H1 (cell line): ENCODE measurements around the gene S100A16. TPM values are rescaled to one million over a fixed set of nuclear protein-coding genes. Genes with fewer than 3 reads are reported as not detected.

ENCODE experiments used
- CTCF ChIA-PET: fragments of 300-600 bp; sonication (Branson Sonifier 250); formaldehyde crosslinking; loops from one replicate; lab custom pipeline; 2021; ENCODE audit not compliant: partially characterized antibody; lab: Charles Lee
- POLR2A ChIA-PET: fragments of 300-600 bp; sonication (Branson Sonifier 250); formaldehyde crosslinking; loops from one replicate; lab custom pipeline; 2021; ENCODE audit warnings: inconsistent platforms; ENCODE audit not compliant: partially characterized antibody; lab: Charles Lee
- DNase-seq, 2 experiments: peaks; one replicate each; pipeline versions ENCODE4 v3.0.0 to v3.0.0-alpha.2; 2010 to 2022; ENCODE audit warnings: low spot score in 2 of 2, low read depth in 1 of 2, mixed read lengths in 1 of 2
- FAIRE-seq: peaks from 2 replicates; lab custom pipeline; 2011; peaks lifted over from hg19 to GRCh38; lab: Jason Lieb, UNC
- H2AFZ ChIP-seq: 2 replicates; pipeline ENCODE4 v1.8.1; 2012; ENCODE audit warnings: low read length, inconsistent platforms
- H2AK5ac ChIP-seq: 2 replicates; pipeline ENCODE4 v1.6.1; 2013; ENCODE audit warnings: low read depth, low read length
- H2BK120ac ChIP-seq: replicated peaks from 2 replicates; pipeline ENCODE3; 2013; ENCODE audit warnings: low read depth, low read length, inconsistent platforms
- H2BK12ac ChIP-seq: 2 replicates; pipeline ENCODE4 v1.6.1; 2013; ENCODE audit warnings: low read depth, low read length
- H2BK15ac ChIP-seq: 2 replicates; pipeline ENCODE4 v1.6.1; 2013; ENCODE audit warnings: low read length
- H2BK20ac ChIP-seq: 2 replicates; pipeline ENCODE4 v1.6.1; 2013; ENCODE audit warnings: low read length
- H2BK5ac ChIP-seq: 2 replicates; pipeline ENCODE4 v1.6.1; 2013; ENCODE audit warnings: low read depth, low read length
- H3K14ac ChIP-seq: 2 replicates; pipeline ENCODE4 v1.6.1; 2013; ENCODE audit warnings: inconsistent platforms; ENCODE audit not compliant: insufficient read length
- H3K18ac ChIP-seq: 2 replicates; pipeline ENCODE4 v1.6.1; 2013; ENCODE audit warnings: low read length; ENCODE audit errors: extremely low read depth
- H3K23ac ChIP-seq: 2 replicates; pipeline ENCODE4 v1.6.1; 2013; ENCODE audit warnings: inconsistent platforms; ENCODE audit not compliant: insufficient read length
- H3K23me2 ChIP-seq: 2 replicates; pipeline ENCODE4 v1.6.1; 2013; ENCODE audit warnings: low read depth, low read length
- H3K27ac ChIP-seq: 2 replicates; pipeline ENCODE4 v1.6.1; 2011; ENCODE audit warnings: low read depth, low read length, inconsistent platforms
- H3K27me3 ChIP-seq, 4 experiments: replicated peaks in 1 of 4; 1 replicate in 1 of 4; 2 replicates in 3 of 4; pipeline versions ENCODE4 v1.6.1 to v1.8.1; 2011 to 2013; ENCODE audit warnings: low read length in 3 of 4, mild to moderate bottlenecking in 3 of 4, inconsistent platforms in 2 of 4, mixed read lengths in 2 of 4, moderate library complexity in 1 of 4; ENCODE audit not compliant: control insufficient read depth in 3 of 4, insufficient read depth in 3 of 4; ENCODE audit errors: extremely low read depth in 1 of 4
- H3K36me3 ChIP-seq, 4 experiments: 2 replicates each; pipeline versions ENCODE4 v1.6.1 to v1.8.1; 2011 to 2013; ENCODE audit warnings: mild to moderate bottlenecking in 4 of 4, low read length in 3 of 4, moderate library complexity in 2 of 4, control low read depth in 1 of 4, inconsistent platforms in 1 of 4; ENCODE audit not compliant: insufficient read depth in 4 of 4, control insufficient read depth in 2 of 4
- H3K4ac ChIP-seq: replicated peaks from 2 replicates; pipeline ENCODE3; 2013; ENCODE audit warnings: low read length, low read depth, mixed read lengths, inconsistent platforms; ENCODE audit not compliant: insufficient read length
- H3K4me1 ChIP-seq, 4 experiments: replicated peaks in 1 of 4; 1 replicate in 1 of 4; 2 replicates in 3 of 4; pipeline versions ENCODE4 v1.6.1 to v1.8.1; 2011 to 2013; ENCODE audit warnings: low read length in 3 of 4, inconsistent platforms in 2 of 4, mixed read lengths in 1 of 4; ENCODE audit not compliant: insufficient read depth in 4 of 4, control insufficient read depth in 3 of 4
- H3K4me2 ChIP-seq, 2 experiments: 2 replicates each; pipeline versions ENCODE4 v1.6.1 to v1.8.1; 2011 to 2013; ENCODE audit warnings: low read depth in 2 of 2, low read length in 2 of 2, control low read depth in 1 of 2, inconsistent platforms in 1 of 2, mild to moderate bottlenecking in 1 of 2; ENCODE audit not compliant: insufficient read depth in 1 of 2
- H3K4me3 ChIP-seq, 4 experiments: fragments of 200-600, 300-600 bp in 1 of 4; sonication (generic), shearing (Covaris generic), sonication (Bioruptor Twin) in 1 of 4; 2 replicates each; pipeline versions ENCODE4 v1.5.1 to v1.8.1; 2011 to 2016; ENCODE audit warnings: low read length in 4 of 4, low read depth in 3 of 4, control low read depth in 2 of 4, inconsistent platforms in 2 of 4, mild to moderate bottlenecking in 2 of 4, mixed read lengths in 1 of 4, moderate library complexity in 1 of 4; ENCODE audit not compliant: insufficient read depth in 2 of 4; ENCODE audit errors: extremely low read depth in 1 of 4
- H3K56ac ChIP-seq: replicated peaks from 2 replicates; pipeline ENCODE3; 2013; ENCODE audit warnings: low read depth, mild to moderate bottlenecking, mixed read lengths, low read length, inconsistent platforms; ENCODE audit not compliant: insufficient read length
- H3K79me1 ChIP-seq: 2 replicates; pipeline ENCODE4 v1.6.1; 2013; ENCODE audit warnings: low read depth, low read length, control low read depth
- H3K79me2 ChIP-seq, 2 experiments: 2 replicates each; pipeline versions ENCODE4 v1.6.1 to v1.8.1; 2012 to 2013; ENCODE audit warnings: low read length in 2 of 2, mild to moderate bottlenecking in 2 of 2, inconsistent platforms in 1 of 2; ENCODE audit not compliant: insufficient read depth in 2 of 2, control insufficient read depth in 1 of 2
- H3K9ac ChIP-seq, 4 experiments: replicated peaks in 1 of 4; 1 replicate in 1 of 4; 2 replicates in 3 of 4; pipeline versions ENCODE4 v1.6.1 to v1.8.1; 2011 to 2013; ENCODE audit warnings: low read depth in 3 of 4, low read length in 3 of 4, control low read depth in 2 of 4, mild to moderate bottlenecking in 2 of 4, moderate library complexity in 2 of 4, inconsistent platforms in 1 of 4; ENCODE audit errors: extremely low read depth in 1 of 4
- H3K9me3 ChIP-seq, 2 experiments: 2 replicates each; pipeline versions ENCODE4 v1.6.1 to v1.8.1; 2012 to 2013; ENCODE audit warnings: mild to moderate bottlenecking in 2 of 2, moderate library complexity in 2 of 2, control low read depth in 1 of 2, inconsistent platforms in 1 of 2, low read depth in 1 of 2, low read length in 1 of 2, mixed read lengths in 1 of 2; ENCODE audit not compliant: insufficient read depth in 2 of 2
- H4K20me1 ChIP-seq, 2 experiments: replicated peaks in 1 of 2; 2 replicates each; pipeline versions ENCODE3 to v1.8.1; 2011 to 2013; ENCODE audit warnings: inconsistent platforms in 2 of 2, low read length in 2 of 2, mild to moderate bottlenecking in 1 of 2; ENCODE audit not compliant: insufficient read depth in 2 of 2, control insufficient read depth in 1 of 2
- H4K5ac ChIP-seq: 2 replicates; pipeline ENCODE4 v1.6.1; 2013; ENCODE audit warnings: low read length, low read depth, mixed read lengths, inconsistent platforms; ENCODE audit not compliant: insufficient read length
- H4K8ac ChIP-seq: 2 replicates; pipeline ENCODE4 v1.8.0; 2013; ENCODE audit warnings: mild to moderate bottlenecking, moderate library complexity, low read length, inconsistent platforms; ENCODE audit not compliant: insufficient read depth; ENCODE audit errors: extremely low read depth
- H4K91ac ChIP-seq: replicated peaks from 2 replicates; pipeline ENCODE3; 2013; ENCODE audit warnings: low read length, mixed read lengths, inconsistent platforms; ENCODE audit not compliant: insufficient read length
- JUN ChIP-seq: IDR thresholded peaks from 2 replicates; pipeline ENCODE4 v1.6.1; 2011; ENCODE audit warnings: low read depth, mild to moderate bottlenecking, improper control_type of control experiment, low read length
- WGBS, 2 experiments: shearing (Covaris generic) in 1 of 2; methylation state at CpG; one replicate each; pipeline versions ENCODE4 v1.1.6 to v1.1.7; 2013 to 2015; ENCODE audit warnings: low lambda C conversion rate in 2 of 2, mixed read lengths in 2 of 2, inconsistent platforms in 1 of 2, low coverage in 1 of 2, missing lambda C conversion rate in 1 of 2; ENCODE audit not compliant: insufficient replicate concordance in 2 of 2, insufficient coverage in 1 of 2, insufficient read length in 1 of 2; ENCODE audit errors: extremely low coverage in 1 of 2, missing lambda C conversion rate in 1 of 2; 5-methylcytosine and 5-hydroxymethylcytosine counted together
- polyA plus RNA-seq, 7 experiments: library from polyadenylated mRNA; depleted of rRNA in 3 of 7; stranded (reverse) in 5 of 7; unstranded in 2 of 7; fragments of >200 nt in 5 of 7; fragments of 200-250 nt in 2 of 7; gene quantifications; 1 replicate in 5 of 7; 2 replicates in 1 of 7; 4 replicates in 1 of 7; pipeline versions ENCODE4 v1.2.1 to v1.2.3, GENCODE V29; 2011 to 2013; ENCODE audit warnings: missing spikeins in 2 of 7, mixed read lengths in 2 of 7
- total RNA-seq: library from RNA; stranded (reverse); fragmentation: NEBNext Ultra II Directional; extraction: Animal tissue kit (Norgen Biotek cat#: 25700); gene quantifications from 2 replicates; pipeline ENCODE4 v1.2.1, GENCODE V29; 2021

The S100A16 gene
- total and polyA plus RNA-seq, 2 of the 8 experiments (the other 6 are each of a cell fraction or from before 2014, with no cell fraction given), result 14.9 to 61.4 TPM

DNA sequence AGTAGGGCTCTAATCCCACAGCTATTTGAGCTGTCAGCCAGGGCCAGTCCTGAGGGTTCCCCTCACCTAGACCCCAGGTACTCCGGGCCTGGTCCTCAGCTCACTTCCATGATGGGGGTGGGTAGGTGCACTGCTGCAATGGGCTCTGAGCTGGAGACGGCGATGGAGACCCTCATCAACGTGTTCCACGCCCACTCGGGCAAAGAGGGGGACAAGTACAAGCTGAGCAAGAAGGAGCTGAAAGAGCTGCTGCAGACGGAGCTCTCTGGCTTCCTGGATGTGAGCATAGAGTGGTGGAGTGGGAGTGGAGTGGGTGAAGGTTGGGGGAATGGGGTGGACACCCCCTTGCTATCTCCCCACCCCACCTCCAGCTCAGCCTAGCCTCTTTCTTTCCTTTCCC is 17.4 kb upstream of the S100A16 start:
- H3K14ac ChIP-seq, result no peak overlapping the region
- no peak overlapping the region for H3K4ac ChIP-seq
- DNase-seq (no peak), FAIRE-seq (no peak)
- no peak overlapping the region for H3K27ac ChIP-seq
- no peak overlapping the region for H3K18ac ChIP-seq
- peaks cover 0 to 10% of the 10 kb centered on the region in 2 experiments; a peak in 3 of 4 replicates for H3K79me2 ChIP-seq
- no peak overlapping the region for H2BK12ac ChIP-seq
- WGBS, 2 experiments, result 83% methylated on average over 7 of the region's 7 CpGs; no CpG with 5 or more reads in 1 of the 2 experiments
- H4K20me1 ChIP-seq, result no peaks in the 10 kb centered on the region
- POLR2A ChIA-PET, result interaction anchor here (0.6 to 15.6 kb wide), 6 partner anchors 9 to 360 kb away, joined by 3 to 261 read pairs (median 4); partner anchors contain the start of genes RPS27, S100A14 and S100A16
- H3K4me3 ChIP-seq, result no peak overlapping the region
- no peaks in the 10 kb centered on the region for H3K79me1 ChIP-seq
- H2BK120ac ChIP-seq, result no peak overlapping the region
- no peak overlapping the region for H4K5ac ChIP-seq
- H3K27me3 ChIP-seq, result no peaks in the 10 kb centered on the region
- peaks cover 0 to 2% (median 0%) of the 10 kb centered on the region in 4 experiments; a peak in 2 of 8 replicates for H3K36me3 ChIP-seq
- no peak overlapping the region for H4K91ac ChIP-seq
- no peak overlapping the region for H3K9ac ChIP-seq
- no peak overlapping the region for H3K4me2 ChIP-seq
- H2BK20ac ChIP-seq, result no peak overlapping the region
- peaks cover 7% of the 10 kb centered on the region for H3K23me2 ChIP-seq
- no peak for TF ChIP-seq JUN
- peak overlapping the region; percentile 32; the same call in 1 of the 2 replicates for H2BK15ac ChIP-seq
- CTCF ChIA-PET, result interaction anchor here (0.8 to 10.2 kb wide), 14 partner anchors 9 to 142 kb away, joined by 3 to 115 read pairs (median 11); partner anchors contain the start of genes S100A14, S100A16 and S100A6
- no peak overlapping the region for H2AK5ac ChIP-seq
- peaks cover 0 to 16% (median 11%) of the 10 kb centered on the region in 4 experiments; a peak in 6 of 7 replicates for H3K4me1 ChIP-seq
- H4K8ac ChIP-seq, result no peak overlapping the region; the same call in 1 of the 2 replicates
- H3K9me3 ChIP-seq, result no peaks in the 10 kb centered on the region
- no peak overlapping the region for H2AFZ ChIP-seq
- H3K56ac ChIP-seq, result no peak overlapping the region
- H2BK5ac ChIP-seq, result no peak overlapping the region
- H3K23ac ChIP-seq, result no peak overlapping the region
